Right renal cortex interstitium (tissue), 3 donors: ENCODE measurements around the gene KIF6. TPM values are rescaled to one million over a fixed set of nuclear protein-coding genes. Genes with fewer than 3 reads are reported as not detected.

ENCODE experiments used
- DNase-seq, 3 donors: peaks; one replicate each; pipeline ENCODE4 v3.0.0-alpha.2; 2013; ENCODE audit warnings: low read depth in 3 of 3, low spot score in 2 of 3
- polyA plus RNA-seq, 3 donors: library from polyadenylated mRNA; unstranded; fragments of 120-200 nt; gene quantifications; one replicate each; pipeline ENCODE4 v1.2.1, GENCODE V29; 2013; ENCODE audit not compliant: insufficient read length in 3 of 3

Gene KIF6
- polyA plus RNA-seq, 3 donors, result 3.9 to 4.7 (median 4.4) TPM

DNA sequence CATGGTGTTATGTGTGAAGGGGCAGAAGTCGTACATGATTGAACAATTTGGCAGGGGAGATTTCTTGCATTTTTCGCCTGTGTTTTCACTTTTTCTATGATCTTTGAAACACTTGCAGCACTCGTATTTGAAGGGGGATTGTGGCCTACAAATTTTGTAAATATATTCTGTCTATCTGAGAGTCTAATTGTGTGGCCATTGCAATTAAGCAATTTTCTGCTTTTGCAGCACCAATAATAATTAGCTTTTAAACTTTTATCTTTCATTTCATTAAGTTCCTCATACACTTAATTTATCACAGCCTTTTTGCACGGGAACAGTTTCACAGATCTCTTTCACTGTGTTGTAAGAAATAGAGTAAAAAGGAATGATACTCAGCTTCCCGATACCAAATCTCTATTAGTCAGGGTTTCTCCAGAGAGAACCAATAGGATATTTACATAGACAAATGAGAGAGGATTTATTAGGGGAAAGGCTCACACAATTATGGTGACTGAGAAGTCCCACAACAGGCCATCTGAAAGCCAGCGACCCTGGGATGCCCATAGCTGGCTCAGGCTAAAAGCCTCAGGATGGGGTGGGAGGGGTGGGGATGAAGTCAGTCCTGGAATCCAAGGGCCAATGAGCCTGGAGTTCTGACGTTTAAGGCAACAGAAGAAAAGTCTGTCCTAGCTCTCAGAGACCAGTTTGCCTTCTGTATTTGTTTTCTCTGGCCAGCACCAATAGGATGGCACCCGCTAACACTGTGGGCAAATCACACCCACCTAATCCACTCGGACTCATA is 58.3 kb downstream of the KIF6 start:
- DNase-seq, result no peak

DNA sequence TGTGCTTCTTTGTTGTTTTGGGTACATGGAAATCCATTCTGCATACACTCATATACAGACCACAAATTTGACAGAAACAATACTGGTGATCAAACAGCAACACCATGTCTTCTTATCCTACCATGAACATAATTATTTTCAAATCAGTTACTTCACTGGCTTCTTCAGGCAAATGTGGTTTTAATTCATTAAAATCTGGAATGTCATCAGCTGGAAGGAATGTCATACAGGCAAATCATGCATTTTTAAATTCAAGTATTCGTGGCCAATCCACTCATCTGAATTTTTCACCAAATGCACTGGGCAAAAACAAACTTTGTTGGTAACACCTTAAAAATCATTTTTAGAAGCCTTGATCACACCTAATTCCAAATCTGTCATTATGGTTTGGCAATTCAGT is 59.3 kb downstream of the KIF6 start:
- no peak for DNase-seq

DNA sequence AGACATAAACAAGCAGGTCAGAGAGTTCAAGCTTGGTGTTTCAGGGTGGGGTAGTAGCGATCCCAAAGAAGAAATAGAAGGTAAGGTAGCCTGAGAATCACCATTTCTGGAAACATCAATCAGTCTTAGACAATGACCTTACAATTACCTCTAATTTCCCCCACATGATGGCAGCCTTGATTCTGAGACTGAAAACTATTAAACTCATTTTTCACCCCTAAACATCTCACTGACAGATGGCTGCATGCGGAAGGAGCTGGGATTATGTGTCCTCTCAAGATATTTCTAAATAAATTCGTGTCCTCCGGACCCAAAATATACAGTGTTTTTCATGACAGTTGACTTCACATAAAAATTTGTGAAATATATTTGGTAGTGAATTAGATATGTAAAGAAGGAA is 61.0 kb downstream of the KIF6 start:
- no peak for DNase-seq

DNA sequence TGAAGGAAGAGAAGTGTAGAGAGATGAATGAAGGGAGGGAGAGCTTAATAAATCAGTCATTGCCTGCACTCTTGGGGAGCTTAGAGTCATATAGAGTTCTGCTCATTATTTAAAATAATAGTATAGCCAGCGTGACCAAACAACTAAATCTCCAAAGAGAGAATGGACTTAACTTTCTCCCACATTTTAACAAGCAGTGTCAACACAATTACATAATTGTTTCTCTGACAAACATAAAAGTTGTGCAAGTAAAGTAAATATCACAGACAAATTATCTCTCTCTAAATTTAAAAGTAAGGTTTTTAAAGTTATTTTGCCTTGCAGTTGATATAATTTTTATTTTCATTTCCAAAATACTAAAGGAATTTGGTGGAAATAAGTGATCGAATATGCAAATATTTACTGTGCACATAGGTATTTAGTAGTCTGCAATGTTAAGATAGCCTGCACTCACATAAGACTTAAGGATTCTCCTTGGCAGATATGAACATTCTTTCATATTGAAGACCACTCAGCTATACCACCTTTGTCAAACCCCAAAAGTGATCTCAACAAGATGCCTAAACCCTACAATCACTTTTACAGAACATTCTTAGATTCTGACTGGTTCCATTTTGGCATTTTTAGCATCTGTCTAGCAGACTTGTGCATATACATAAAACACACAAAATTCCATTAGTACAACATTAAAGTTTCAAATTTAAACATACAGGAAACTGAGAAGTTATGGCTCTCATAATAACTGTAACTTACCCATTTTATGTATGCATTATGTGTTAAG is 67.7 kb downstream of the KIF6 start:
- DNase-seq, result no peak

DNA sequence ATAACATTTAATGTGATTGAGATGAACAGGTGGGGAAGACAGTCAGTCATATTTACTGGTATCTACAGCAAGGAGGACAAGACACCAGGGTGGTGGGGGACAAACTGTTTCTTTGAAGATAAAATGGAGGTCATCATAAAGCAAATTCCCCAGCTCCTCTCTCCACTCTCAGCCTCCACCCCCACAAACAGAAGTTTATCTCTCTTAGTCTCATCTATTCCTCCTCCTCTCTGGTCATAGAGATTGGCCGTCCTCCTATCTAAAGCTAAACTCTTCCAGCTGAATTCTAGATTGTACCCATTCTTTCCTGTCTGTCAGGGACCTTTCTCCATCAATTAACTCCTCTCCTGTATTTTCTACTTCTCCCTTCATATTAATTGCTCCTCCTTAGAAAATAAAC is 71.1 kb downstream of the KIF6 start:
- no peak for DNase-seq

DNA sequence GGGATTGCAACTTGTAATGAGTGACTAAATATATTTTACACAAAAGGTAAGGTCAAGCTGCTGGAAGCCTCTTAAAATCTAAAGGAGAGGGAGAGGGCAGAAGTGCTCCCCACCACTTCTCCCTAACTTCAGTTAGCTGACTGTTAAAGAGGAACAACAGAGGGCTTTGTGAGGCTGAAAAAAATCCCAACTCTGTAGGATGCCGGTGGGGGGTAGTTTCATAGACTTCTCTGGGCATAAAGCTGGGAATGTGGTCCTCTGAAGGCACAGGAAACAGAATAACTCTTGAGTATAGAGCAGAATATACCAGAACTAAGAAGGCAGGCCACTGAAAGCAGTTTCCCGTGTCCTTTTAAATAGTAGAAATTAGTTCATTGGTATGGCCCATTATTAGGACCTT is 71.6 kb downstream of the KIF6 start:
- DNase-seq, result no peak

DNA sequence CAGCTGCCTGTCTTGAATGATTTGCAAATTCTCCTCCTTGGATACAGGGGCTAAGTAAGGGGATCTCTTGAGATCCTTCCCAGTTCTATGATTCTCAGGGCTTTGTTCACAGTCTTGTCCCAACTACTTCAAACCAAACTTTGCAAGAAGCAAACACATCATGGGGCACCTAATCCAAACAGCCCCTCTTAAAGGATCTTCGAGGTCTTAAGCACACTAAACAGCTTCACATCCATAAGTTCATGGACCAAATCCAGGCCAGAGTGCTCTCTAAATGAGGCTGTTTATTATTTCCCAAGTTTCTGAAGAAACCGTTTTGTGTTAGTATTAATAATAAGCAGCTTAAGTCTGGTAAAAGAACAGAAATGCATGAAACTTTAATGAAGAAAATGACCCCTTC is 75.2 kb downstream of the KIF6 start:
- no peak for DNase-seq

DNA sequence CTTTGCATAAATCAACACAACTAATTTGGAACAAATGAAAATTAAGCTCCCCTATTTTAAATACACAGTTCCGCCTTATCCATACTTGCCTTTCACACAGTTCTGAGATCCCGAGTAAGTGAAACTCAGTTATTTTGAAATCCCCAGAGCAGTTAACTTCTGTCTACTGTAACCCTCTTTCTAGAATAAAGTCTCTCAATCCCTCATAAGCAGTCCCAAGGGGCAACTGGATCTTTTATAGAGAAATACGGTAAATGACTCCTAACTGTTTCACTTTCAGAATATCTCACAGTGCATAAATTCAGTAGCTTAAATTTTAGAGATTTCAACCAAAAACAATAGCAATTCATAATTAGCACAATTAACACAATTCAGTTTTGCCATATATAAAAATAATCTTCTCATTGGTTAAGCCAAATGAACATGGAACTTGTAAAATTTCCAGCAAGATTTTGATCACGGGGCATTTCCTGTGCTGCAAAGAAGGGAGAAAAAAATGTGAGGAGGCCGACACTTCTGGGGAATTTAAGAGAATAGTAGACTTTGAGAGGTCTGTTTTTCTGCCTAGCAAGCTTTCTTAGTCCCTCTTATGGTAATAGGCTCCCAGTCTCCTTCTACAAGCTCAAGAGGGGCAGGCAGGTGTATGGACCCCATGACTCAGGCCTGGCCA is 78.3 kb downstream of the KIF6 start:
- DNase-seq, result no peak

DNA sequence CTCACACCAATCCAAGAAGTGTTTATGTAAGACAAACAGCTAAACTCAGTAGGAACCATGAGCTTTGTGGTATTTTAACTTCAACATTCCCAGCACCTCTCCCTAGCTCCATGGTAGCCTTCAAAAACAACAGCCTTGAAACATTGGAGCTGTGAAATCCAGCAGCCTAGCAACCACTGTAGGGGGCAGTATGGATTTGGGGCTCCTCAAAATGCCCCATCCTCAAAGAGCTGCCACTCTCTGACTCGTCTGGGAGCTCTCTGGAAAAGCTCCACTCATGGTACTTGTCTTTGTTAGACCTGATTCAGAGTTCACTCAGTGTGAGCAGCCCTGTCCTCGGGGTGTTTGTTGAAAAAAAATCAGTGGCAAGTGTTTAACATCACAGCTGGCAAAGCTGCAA is 82.9 kb downstream of the KIF6 start:
- DNase-seq, result no peak

DNA sequence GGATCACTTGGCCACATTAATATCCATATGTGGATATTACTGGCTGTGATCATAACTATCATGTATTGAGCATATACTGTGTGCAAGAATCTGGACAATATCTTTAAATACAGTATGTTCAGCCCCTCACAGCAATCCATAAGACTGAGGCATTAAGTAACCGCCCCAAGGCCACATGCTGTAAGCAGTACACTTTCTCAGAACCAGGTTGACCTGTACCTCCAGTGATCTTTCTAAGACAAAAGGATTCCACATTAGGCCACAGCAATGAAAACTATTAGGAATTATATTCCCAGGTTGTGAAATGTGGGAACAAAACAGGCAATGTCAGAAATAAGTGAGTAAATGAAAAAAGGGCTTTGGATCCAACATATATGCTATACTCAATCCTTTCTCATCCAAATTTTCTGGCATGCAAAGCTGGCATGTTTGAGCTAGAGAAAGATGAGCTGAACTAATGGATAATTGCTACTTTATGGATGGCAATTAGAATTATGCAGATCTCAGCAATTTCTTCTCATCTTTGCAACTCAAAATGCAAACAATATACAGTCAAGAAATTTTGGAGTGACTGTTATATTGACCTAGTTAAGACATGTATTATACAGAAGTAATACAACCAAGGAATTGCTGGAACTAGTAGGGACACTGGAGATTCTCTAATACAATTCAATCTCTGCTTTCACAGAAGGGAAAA is 86.9 kb downstream of the KIF6 start:
- no peak for DNase-seq

DNA sequence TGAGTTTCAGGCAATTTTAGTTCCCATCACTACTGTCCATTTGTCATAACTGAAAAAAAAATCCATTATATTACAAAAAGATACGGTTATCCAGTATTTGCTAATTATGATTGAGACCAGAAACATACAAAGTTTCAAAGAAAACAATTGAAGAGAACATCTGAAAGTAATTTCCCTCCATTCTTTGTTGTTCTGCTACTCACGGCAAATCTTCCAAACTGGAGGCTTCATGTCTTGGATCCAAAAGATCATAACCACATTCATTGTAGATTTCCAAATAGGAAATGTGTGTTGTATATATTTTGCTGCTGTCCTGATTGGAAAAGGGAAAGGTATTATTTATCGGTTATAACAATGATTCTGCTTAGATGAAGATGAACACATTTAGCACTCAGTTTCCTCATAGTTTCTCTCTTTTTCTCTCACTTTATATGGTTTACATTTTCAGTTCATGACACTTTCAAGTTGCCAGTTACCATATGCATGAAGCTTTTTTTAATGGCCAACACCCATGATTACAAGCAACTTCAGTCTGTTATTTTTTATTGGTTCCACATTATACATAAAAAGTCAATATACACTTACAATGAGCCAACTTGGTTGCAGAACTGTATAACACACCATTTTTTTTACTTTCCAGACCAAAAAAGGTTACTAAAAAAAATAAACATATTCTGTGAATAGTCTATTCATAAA is 90.4 kb downstream of the KIF6 start:
- no peak for DNase-seq

DNA sequence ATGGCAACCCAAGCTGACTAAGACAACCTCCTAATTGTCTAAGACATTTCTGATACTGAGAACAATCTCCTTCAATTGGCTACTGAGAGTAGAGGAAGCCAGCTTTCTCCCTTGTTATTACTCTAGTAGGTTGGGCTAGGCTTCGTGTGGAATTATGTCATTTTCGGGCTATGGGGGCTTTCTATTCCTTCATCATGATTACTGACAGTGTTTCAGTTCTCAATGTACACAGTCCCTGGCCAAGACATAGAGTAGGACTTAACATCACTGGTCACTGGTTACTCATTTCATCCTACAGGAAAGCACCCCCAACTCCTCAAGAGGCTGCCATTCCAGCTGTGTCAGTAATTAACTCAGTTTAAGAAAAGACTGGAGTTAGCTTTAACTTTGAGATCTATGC is 100.0 kb downstream of the KIF6 start:
- no peak for DNase-seq

DNA sequence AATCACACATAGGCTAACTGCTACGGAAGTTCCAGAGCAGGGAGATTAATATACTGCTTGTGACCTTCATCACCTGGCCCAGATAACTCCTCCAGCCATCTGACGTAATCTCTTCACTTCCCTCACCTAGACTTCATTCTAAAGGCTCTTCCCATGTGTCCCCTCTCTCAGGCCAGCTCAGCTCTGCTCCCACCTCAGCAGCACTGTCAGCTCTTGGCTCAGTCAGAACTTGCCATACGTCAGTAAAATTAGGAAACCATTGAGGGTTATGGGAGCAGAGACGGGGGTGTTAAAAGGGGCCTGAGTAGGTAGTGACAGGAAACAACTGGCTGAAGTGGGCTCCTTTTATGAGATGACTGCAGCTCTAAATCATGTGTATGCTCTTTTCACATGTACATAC is 101.5 kb downstream of the KIF6 start:
- DNase-seq, result no peak

DNA sequence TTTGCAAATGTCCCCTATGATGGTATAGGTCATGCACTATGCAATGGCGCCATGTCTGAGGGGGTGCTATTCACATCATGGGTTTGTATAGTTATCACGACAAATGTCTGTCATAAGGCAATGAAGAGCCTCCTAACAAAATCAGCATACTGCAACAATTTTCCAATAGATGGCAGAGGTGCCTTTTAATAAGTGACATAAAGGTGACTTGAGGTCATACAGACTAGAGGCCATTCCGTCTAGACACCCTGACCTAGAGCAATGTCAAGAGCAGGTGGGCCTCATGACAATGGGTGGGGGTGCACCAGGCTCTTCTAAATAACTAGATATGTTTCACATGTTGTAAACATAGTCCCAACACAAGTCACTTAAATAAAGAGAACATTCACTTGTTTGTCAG is 107.7 kb downstream of the KIF6 start:
- DNase-seq, result no peak

DNA sequence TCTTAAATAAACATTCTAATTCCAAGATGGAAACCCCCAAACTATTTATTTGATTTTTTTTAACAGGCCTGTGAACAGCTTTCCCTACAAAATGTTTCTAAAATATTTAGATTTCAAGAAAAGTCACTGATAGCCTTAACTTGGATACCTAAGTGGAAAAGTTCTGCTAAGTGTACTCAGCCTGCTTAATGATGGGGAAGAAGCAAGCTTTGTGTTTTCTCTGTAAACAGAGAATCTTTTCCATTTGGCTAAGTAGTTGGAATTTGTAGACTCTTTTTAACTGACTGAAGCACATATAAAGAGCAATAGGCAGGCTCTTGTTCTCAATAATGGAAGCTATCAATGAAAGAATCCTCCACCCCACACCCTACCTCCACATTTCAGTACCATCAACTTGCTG is 108.2 kb downstream of the KIF6 start:
- no peak for DNase-seq

DNA sequence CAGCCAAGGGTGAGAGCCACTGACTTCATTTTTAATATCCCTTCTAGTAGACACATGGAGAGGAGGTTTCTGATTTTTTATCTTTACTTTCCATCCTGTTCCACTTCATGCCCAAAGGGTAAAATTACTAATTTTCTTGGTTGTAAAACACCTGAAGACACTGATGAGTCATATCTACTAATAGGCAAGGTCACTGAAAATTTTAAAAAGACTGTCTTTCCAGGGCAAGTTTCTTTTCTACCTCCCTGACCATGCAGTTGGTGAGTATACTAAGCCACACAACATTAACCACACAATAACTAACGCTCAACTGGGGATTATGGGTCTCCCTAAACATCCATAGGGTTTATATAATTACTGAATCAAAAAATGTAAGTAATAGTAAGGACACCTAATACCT is 109.6 kb downstream of the KIF6 start:
- DNase-seq, result no peak

DNA sequence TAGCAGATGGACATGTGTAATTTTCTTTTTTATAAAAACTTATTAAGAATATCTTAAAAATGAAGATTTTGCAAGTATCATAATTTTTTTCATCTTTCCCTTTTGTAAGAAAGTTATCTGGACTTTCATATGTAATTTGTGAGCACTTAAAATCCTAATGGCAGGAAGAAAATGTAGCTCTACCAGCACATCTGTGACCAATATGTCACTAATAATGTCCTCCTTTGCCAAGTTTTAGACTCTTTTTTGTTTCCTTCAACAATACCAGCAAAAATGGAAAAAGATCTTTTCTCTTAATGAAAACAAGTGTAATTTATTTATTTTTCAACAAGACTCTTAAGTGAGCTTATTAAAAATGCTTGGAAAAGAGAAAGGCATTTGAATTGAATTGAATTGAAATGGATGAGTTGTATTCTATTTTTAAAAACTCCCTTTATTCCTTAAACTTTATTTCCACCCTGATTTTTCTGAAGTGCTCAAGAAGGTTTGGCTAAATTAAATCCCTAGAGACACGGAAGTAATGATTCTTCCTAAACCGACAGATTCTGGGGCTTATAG is 110.7 kb downstream of the KIF6 start:
- DNase-seq, result no peak

DNA sequence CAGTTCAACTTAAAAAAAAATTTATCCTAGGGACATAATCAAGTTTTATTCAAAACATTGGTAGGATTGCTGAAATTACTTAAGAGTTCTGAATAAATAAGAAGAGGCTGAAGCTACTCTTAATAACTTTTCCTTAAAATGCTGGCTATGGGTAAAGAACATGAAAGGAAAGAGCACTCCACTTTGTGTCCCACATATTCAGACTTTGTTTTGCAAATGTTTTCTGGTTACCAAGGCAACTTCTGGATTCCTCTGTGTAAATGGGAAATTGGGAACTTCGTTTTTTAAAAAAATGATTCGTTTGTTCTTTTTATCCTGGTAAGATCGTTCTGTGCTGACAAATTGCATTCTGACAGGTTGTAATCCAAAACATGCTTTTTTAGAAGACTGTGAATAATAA is 115.0 kb downstream of the KIF6 start:
- DNase-seq, result peak; percentile 42 to 64 (median 45)

DNA sequence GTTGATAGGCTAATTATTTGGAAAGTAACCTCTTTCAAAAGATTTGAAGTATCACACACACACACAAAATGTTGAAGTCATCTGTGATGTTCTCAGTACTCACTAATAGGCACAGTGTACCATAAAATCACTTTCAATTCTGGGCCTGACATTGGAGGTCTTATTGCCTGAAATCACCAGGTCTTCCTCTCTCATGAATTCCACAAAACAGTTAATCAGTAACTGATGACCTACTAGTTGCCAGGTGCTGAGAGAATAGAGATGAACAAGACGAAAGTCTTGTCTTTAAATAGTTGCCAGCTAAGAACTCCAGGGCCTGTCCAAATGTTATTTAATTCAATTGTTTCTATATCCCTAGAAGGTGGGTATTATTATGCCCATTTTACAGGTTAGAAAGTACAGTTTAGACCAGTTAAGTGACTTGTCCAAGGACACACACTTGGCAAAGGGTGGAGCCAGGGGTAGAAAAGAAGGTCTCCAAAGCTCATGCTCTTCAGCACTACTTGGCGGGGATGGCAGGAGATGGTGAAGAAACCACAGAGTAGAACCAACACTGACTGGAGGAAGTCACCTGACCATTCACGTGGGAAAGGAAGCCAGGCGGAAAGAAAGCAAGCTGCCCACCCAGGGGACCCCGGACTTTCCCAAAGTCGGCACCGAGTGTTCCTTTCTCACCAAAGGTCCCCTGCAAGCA is 116.4 kb downstream of the KIF6 start:
- no peak for DNase-seq
